ENCODE measurements around the gene SERPINE2.

DNA sequence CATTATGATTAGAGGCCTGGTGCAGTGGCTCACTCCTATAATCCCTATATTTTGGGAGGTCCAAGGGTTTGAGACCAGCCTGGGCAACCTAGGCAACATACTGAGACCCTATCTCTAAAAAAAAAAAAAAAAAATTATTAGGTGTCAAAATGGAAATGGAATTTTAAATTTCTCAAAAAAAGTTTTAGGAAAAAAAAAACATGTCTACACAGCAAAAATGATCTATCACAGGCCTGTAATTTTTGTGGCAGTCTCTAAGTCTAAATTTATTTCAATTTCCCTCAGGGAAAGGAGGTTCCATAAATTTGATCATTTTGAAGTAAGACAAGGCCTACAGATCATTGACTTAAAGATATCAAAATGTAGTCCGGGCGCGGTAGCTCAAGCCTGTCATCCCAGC is 65.5 kb downstream of the SERPINE2 start:
- TF ChIP-seq, protein P1, sequence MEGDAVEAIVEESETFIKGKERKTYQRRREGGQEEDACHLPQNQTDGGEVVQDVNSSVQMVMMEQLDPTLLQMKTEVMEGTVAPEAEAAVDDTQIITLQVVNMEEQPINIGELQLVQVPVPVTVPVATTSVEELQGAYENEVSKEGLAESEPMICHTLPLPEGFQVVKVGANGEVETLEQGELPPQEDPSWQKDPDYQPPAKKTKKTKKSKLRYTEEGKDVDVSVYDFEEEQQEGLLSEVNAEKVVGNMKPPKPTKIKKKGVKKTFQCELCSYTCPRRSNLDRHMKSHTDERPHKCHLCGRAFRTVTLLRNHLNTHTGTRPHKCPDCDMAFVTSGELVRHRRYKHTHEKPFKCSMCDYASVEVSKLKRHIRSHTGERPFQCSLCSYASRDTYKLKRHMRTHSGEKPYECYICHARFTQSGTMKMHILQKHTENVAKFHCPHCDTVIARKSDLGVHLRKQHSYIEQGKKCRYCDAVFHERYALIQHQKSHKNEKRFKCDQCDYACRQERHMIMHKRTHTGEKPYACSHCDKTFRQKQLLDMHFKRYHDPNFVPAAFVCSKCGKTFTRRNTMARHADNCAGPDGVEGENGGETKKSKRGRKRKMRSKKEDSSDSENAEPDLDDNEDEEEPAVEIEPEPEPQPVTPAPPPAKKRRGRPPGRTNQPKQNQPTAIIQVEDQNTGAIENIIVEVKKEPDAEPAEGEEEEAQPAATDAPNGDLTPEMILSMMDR (IDR thresholded peaks at IDR 0.05 in 2 of 3, conservative IDR thresholded peaks at IDR 0.05 in 1 of 3; ENCODE audit: borderline replicate concordance in 1 of 3, insufficient read depth in 1 of 3, low read depth in 2 of 3, low read length in 2 of 3): no peak
- TF ChIP-seq JUND (IDR thresholded peaks at IDR 0.05) (no peak), RAD21 (IDR thresholded peaks at IDR 0.05; ENCODE audit: low read depth) (no peak), POLR2AphosphoS5 (IDR thresholded peaks at IDR 0.05; ENCODE audit: low read depth, low read length) (no peak), EZH2 (IDR thresholded peaks at IDR 0.05) (no peak), POLR2A (IDR thresholded peaks at IDR 0.05; ENCODE audit: borderline replicate concordance, extremely low read depth, insufficient read depth, insufficient read length) (no peak), CBX3 (IDR thresholded peaks at IDR 0.05; ENCODE audit: low read depth) (no peak), SRF (IDR thresholded peaks at IDR 0.05; ENCODE audit: low read depth) (no peak)

Data from HCT116 (cell line).